HTERT RPE-1 (cell line): ENCODE data around the gene SLC25A30.
"Not testable (repeated sequence)": the region's sequence is repeated elsewhere in the genome, so short reads cannot be mapped to it uniquely, and the experiment has no call there.

Experiments used
- in situ Hi-C: fragments of 300-500 bp; cut with MboI; formaldehyde crosslinking; loops from 4 replicates; pipeline ENCODE4 v1.14.3; 2020; ENCODE audit warnings: low sequenced_read_pairs

SLC25A30 gene

GRCh38 chr13:45368571-45368970 lies 49.6 kb downstream of the SLC25A30 start:
- in situ Hi-C loops, result no loop called here

GRCh38 chr13:45368005-45368404 lies 50.2 kb downstream of the SLC25A30 start:
- in situ Hi-C loops, result no loop called here

GRCh38 chr13:45367358-45367757 lies 50.8 kb downstream of the SLC25A30 start:
- in situ Hi-C loops, result no loop called here

- in situ Hi-C loops, result no loop called here
Observed at GRCh38 chr13:45365558-45365885, 52.7 kb downstream of the SLC25A30 start.

GRCh38 chr13:45364876-45365557 lies 53.2 kb downstream of the SLC25A30 start:
- in situ Hi-C loops, result no loop called here

GRCh38 chr13:45362939-45363338 lies 55.2 kb downstream of the SLC25A30 start:
- in situ Hi-C loops, result no loop called here

GRCh38 chr13:45361596-45362206 lies 56.5 kb downstream of the SLC25A30 start:
- in situ Hi-C loops, result no loop called here

GRCh38 chr13:45356966-45357672 lies 61.1 kb downstream of the SLC25A30 start:
- in situ Hi-C loops, result no loop called here

- in situ Hi-C loops, result no loop called here
Observed at GRCh38 chr13:45353895-45354294, 64.3 kb downstream of the SLC25A30 start.

- in situ Hi-C loops, result no loop called here
Observed at GRCh38 chr13:45352031-45352430, 66.1 kb downstream of the SLC25A30 start.

- in situ Hi-C loops, result no loop called here
Observed at GRCh38 chr13:45350152-45350551, 68.0 kb downstream of the SLC25A30 start.

- in situ Hi-C loops, result no loop called here
Observed at GRCh38 chr13:45349438-45349837, 68.7 kb downstream of the SLC25A30 start.

- in situ Hi-C loops, result not testable (repeated sequence)
Observed at GRCh38 chr13:45344064-45344463, 74.1 kb downstream of the SLC25A30 start.
